Measurements from ENCODE around the gene MOG.

GRCh38 chr6:29629571-29629970, 27.3 kb upstream of the MOG start:
- TF ChIP-seq CTCF (IDR thresholded peaks at IDR 0.05) (no peak), EP300 (IDR thresholded peaks at IDR 0.05) (no peak)
